DMS53 (cell line): Measurements from ENCODE around the gene GINS1.

Source experiments
- DNase-seq: peaks from one replicate; lab custom pipeline; 2025; lab: John Stamatoyannopoulos, UW

Gene GINS1

GRCh38 chr20:25407311-25408169 lies at the start of gene GINS1:
TSS of gene GINS1 (plus strand) at chr20:25407673. CDS start at chr20:25407821, 148 bp downstream.
- peak; percentile 96 for DNase-seq

GRCh38 chr20:25360631-25361286 lies 46.7 kb upstream of the GINS1 start:
- peak; percentile 31 for DNase-seq

GRCh38 chr20:25361287-25361683 lies 46.2 kb upstream of the GINS1 start:
- no peak for DNase-seq

GRCh38 chr20:25364180-25364788 lies 43.2 kb upstream of the GINS1 start:
- no peak for DNase-seq

GRCh38 chr20:25364879-25365699 lies 42.4 kb upstream of the GINS1 start:
- DNase-seq: peak; percentile 26

GRCh38 chr20:25368526-25368925 lies 38.9 kb upstream of the GINS1 start:
- no peak for DNase-seq

- DNase-seq: no peak
Measured at GRCh38 chr20:25368976-25369375, 38.5 kb upstream of the GINS1 start.

GRCh38 chr20:25369529-25369928 lies 37.9 kb upstream of the GINS1 start:
- DNase-seq: no peak

GRCh38 chr20:25369971-25370370 lies 37.5 kb upstream of the GINS1 start:
- DNase-seq: no peak

GRCh38 chr20:25372584-25373336 lies 34.7 kb upstream of the GINS1 start:
- no peak for DNase-seq

GRCh38 chr20:25374842-25375241 lies 32.6 kb upstream of the GINS1 start:
- no peak for DNase-seq

- DNase-seq: no peak
Measured at GRCh38 chr20:25376236-25376635, 31.2 kb upstream of the GINS1 start.

GRCh38 chr20:25376886-25377285 lies 30.6 kb upstream of the GINS1 start:
- DNase-seq: no peak

GRCh38 chr20:25378189-25378883 lies 29.1 kb upstream of the GINS1 start:
- DNase-seq: no peak

GRCh38 chr20:25378884-25379733 lies 28.4 kb upstream of the GINS1 start:
- DNase-seq: no peak

- no peak for DNase-seq
Measured at GRCh38 chr20:25380945-25381614, 26.4 kb upstream of the GINS1 start.

- DNase-seq: no peak
Measured at GRCh38 chr20:25382704-25383370, 24.6 kb upstream of the GINS1 start.

- peak; percentile 63 for DNase-seq
Measured at GRCh38 chr20:25389401-25389857, 18.0 kb upstream of the GINS1 start.
